Lower lobe of right lung (tissue), 2 donors: ENCODE data around the gene PLB1. TPM values are rescaled to one million over a fixed set of nuclear protein-coding genes. Genes with fewer than 3 reads are reported as not detected.

Source experiments
- ATAC-seq, 2 donors: fragments of 200-7000 bp; cut with Tn5 transposase; one replicate each; pipeline ENCODE4 v1.9.1; 2020 to 2022; ENCODE audit warnings: mild to moderate bottlenecking in 2 of 2, moderate library complexity in 2 of 2
- DNase-seq: peaks from one replicate; pipeline ENCODE4 v3.0.0-alpha.2; 2020
- H3K27ac ChIP-seq: fragments of 200-600 bp; one replicate; pipeline ENCODE4 v1.8.0; 2022
- H3K27me3 ChIP-seq: fragments of 200-600 bp; one replicate; pipeline ENCODE4 v1.8.0; 2022; ENCODE audit warnings: low read depth
- H3K36me3 ChIP-seq: fragments of 200-600 bp; one replicate; pipeline ENCODE4 v1.8.0; 2022; ENCODE audit warnings: mild to moderate bottlenecking
- H3K4me1 ChIP-seq: fragments of 200-600 bp; one replicate; pipeline ENCODE4 v1.8.0; 2022
- H3K4me3 ChIP-seq: fragments of 200-600 bp; one replicate; pipeline ENCODE4 v1.8.0; 2022; ENCODE audit warnings: mild to moderate bottlenecking
- H3K9me3 ChIP-seq: fragments of 200-600 bp; one replicate; pipeline ENCODE4 v1.8.0; 2022
- intact Hi-C: fragments of 100-400 bp; cut with DNase I; formaldehyde crosslinking; loops from one replicate; pipeline ENCODE4 v1.11.0; 2022
- total RNA-seq: library from RNA; stranded (reverse); fragmentation: NEBNext Ultra II Directional; extraction: Animal tissue kit (Norgen Biotek cat#: 25700); gene quantifications from one replicate; pipeline ENCODE4 v1.2.1, GENCODE V29; 2021
- TF ChIP-seq, protein P1 (sequence below): fragments of 200-600 bp; IDR thresholded peaks from one replicate; pipeline ENCODE4 v1.8.0; 2022; ENCODE audit warnings: antibody characterized with exemption, mild to moderate bottlenecking
- donor health status: DM: no; HTN: yes; CAD: no; lungs with severe emphysema.

Gene PLB1
- total RNA-seq, 1 donor from 2014 or later, result 5.5 TPM

- DNase-seq (no peak), ATAC-seq (peak; percentile 9 to 21)
- intact Hi-C loops, result no loop called here
These were observed 48.6 kb downstream of the PLB1 start for GRCh38 chr2:28544405-28544921.

GRCh38 chr2:28544922-28545589 lies 49.2 kb downstream of the PLB1 start:
- TF ChIP-seq, protein P1, sequence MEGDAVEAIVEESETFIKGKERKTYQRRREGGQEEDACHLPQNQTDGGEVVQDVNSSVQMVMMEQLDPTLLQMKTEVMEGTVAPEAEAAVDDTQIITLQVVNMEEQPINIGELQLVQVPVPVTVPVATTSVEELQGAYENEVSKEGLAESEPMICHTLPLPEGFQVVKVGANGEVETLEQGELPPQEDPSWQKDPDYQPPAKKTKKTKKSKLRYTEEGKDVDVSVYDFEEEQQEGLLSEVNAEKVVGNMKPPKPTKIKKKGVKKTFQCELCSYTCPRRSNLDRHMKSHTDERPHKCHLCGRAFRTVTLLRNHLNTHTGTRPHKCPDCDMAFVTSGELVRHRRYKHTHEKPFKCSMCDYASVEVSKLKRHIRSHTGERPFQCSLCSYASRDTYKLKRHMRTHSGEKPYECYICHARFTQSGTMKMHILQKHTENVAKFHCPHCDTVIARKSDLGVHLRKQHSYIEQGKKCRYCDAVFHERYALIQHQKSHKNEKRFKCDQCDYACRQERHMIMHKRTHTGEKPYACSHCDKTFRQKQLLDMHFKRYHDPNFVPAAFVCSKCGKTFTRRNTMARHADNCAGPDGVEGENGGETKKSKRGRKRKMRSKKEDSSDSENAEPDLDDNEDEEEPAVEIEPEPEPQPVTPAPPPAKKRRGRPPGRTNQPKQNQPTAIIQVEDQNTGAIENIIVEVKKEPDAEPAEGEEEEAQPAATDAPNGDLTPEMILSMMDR, result no peak
- DNase-seq (no peak), ATAC-seq (peak; percentile 45 to 68)
- H3K9me3 ChIP-seq, result no peaks in the 10 kb centered on the region
- no peaks in the 10 kb centered on the region for H3K36me3 ChIP-seq
- no peaks in the 10 kb centered on the region for H3K27me3 ChIP-seq
- peaks cover 4% of the 10 kb centered on the region for H3K4me1 ChIP-seq
- no peak overlapping the region for H3K27ac ChIP-seq
- intact Hi-C loops, result no loop called here
- H3K4me3 ChIP-seq, result no peak overlapping the region

More at GRCh38 chr2:28544405-28544921, 48.6 kb downstream of the PLB1 start:
- TF ChIP-seq, protein P1, result no peak
- Histone ChIP-seq H3K36me3 (no peaks in the 10 kb centered on the region), H3K4me1 (peaks cover 4% of the 10 kb centered on the region), H3K27ac (no peak overlapping the region), H3K9me3 (no peaks in the 10 kb centered on the region), H3K27me3 (no peaks in the 10 kb centered on the region), H3K4me3 (no peak overlapping the region)

- DNase-seq (no peak), ATAC-seq (peak; percentile 24 to 26)
- TF ChIP-seq, protein P1, result no peak
- intact Hi-C loops, result no loop called here
- H3K27ac ChIP-seq, result no peak overlapping the region
- H3K9me3 ChIP-seq, result no peaks in the 10 kb centered on the region
- H3K4me1 ChIP-seq, result peaks cover 4% of the 10 kb centered on the region
- H3K4me3 ChIP-seq, result no peak overlapping the region
- H3K36me3 ChIP-seq, result no peaks in the 10 kb centered on the region
- no peaks in the 10 kb centered on the region for H3K27me3 ChIP-seq
These were observed 49.8 kb downstream of the PLB1 start for GRCh38 chr2:28545590-28546200.

DNA sequence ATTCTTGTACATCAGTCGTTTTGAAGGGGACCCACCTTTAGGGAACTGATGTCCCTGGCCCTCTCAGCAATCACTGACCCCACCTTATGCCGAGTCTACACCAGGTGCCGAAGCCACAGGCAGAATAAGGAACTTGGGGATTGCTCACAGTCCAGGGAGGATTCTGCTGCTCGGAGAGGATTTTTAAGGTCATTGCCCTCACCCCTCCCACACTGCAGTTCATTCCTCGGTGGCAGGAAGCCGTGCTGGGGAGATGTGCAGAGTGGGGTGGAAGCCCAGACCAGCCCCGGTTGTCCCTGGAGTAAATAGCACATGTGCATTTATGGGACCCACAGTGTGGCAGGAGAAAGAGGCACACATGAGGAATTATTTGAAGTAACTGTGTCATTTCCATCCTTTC lies 50.4 kb downstream of the PLB1 start:
- Histone ChIP-seq H3K4me3 (no peak overlapping the region), H3K27me3 (no peaks in the 10 kb centered on the region), H3K4me1 (peaks cover 4% of the 10 kb centered on the region), H3K36me3 (no peaks in the 10 kb centered on the region), H3K9me3 (no peaks in the 10 kb centered on the region), H3K27ac (no peak overlapping the region)
- TF ChIP-seq, protein P1, result no peak
- intact Hi-C loops, result no loop called here
- ATAC-seq (no peak), DNase-seq (no peak)

GRCh38 chr2:28547223-28547860 lies 51.5 kb downstream of the PLB1 start:
- H3K27me3 ChIP-seq, result no peaks in the 10 kb centered on the region
- intact Hi-C loops, result no loop called here
- no peak overlapping the region for H3K4me3 ChIP-seq
- DNase-seq, result no peak
- H3K36me3 ChIP-seq, result no peaks in the 10 kb centered on the region
- TF ChIP-seq, protein P1, result no peak
- H3K4me1 ChIP-seq, result peaks cover 4% of the 10 kb centered on the region
- H3K27ac ChIP-seq, result no peak overlapping the region
- no peak for ATAC-seq
- no peaks in the 10 kb centered on the region for H3K9me3 ChIP-seq
